HG03432 (cell line): ENCODE results near the gene PREB.
"Not testable (repeated sequence)": the region's sequence is repeated elsewhere in the genome, so short reads cannot be mapped to it uniquely, and the experiment has no call there.

Experiments used
- ATAC-seq: cut with Tn5 transposase; IDR thresholded peaks from one replicate; pipeline ENCODE4 v1.9.1; 2021; ENCODE audit warnings: mild to moderate bottlenecking, moderate library complexity; ENCODE audit not compliant: unreplicated experiment

PREB gene

GRCh38 chr2:27127883-27128667 is 6.4 kb downstream of the PREB start:
- ATAC-seq: no peak

- ATAC-seq: no peak
Measured at GRCh38 chr2:27126252-27126710, 8.2 kb downstream of the PREB start.

- ATAC-seq: no peak
Measured at GRCh38 chr2:27125104-27125503, 9.3 kb downstream of the PREB start.

GRCh38 chr2:27123302-27124150 is 10.9 kb downstream of the PREB start, which contains the start of gene ABHD1:
Gene ABHD1, plus strand, starts transcription at chr2:27123815. Its CDS starts 134 bp downstream, at chr2:27123949.
- peak; percentile 51 for ATAC-seq

GRCh38 chr2:27122791-27123190 is 11.6 kb downstream of the PREB start:
- ATAC-seq: no peak

GRCh38 chr2:27121906-27122305 is 12.5 kb downstream of the PREB start:
- ATAC-seq: no peak

- not testable (repeated sequence) for ATAC-seq
Measured at GRCh38 chr2:27119330-27119670, 15.1 kb downstream of the PREB start.

- ATAC-seq: no peak
Measured at GRCh38 chr2:27118525-27119329, 15.7 kb downstream of the PREB start, which contains the start of gene CGREF1. Gene CGREF1, minus strand, starts transcription at chr2:27119128. Its CDS starts 14,762 bp downstream, at chr2:27104366.

- no peak for ATAC-seq
Measured at GRCh38 chr2:27117995-27118524, 16.4 kb downstream of the PREB start.

- ATAC-seq: no peak
Measured at GRCh38 chr2:27115519-27115918, 18.9 kb downstream of the PREB start.

- not testable (repeated sequence) for ATAC-seq
Measured at GRCh38 chr2:27111392-27112078, 22.9 kb downstream of the PREB start.

GRCh38 chr2:27110603-27111352 is 23.7 kb downstream of the PREB start:
- ATAC-seq: not testable (repeated sequence)

- no peak for ATAC-seq
Measured at GRCh38 chr2:27109083-27109482, 25.4 kb downstream of the PREB start.

- ATAC-seq: no peak
Measured at GRCh38 chr2:27108221-27108620, 26.2 kb downstream of the PREB start.

- no peak for ATAC-seq
Measured at GRCh38 chr2:27105981-27106380, 28.5 kb downstream of the PREB start.

GRCh38 chr2:27102329-27102728 is 32.1 kb downstream of the PREB start:
- ATAC-seq: no peak

GRCh38 chr2:27100036-27100435 is 34.4 kb downstream of the PREB start:
- ATAC-seq: no peak

GRCh38 chr2:27099334-27099955 is 35.0 kb downstream of the PREB start:
- ATAC-seq: no peak

GRCh38 chr2:27097341-27097740 is 37.1 kb downstream of the PREB start:
- no peak for ATAC-seq
